Measurements from ENCODE around the gene MAST2.
"Not testable (repeated sequence)": the region's sequence is repeated elsewhere in the genome, so short reads cannot be mapped to it uniquely, and the experiment has no call there.

MAST2 gene

GRCh38 chr1:46030876-46031660 is 227.7 kb downstream of the MAST2 start:
- no peak for DNase-seq

GRCh38 chr1:46034601-46035516 is 231.4 kb downstream of the MAST2 start:
- no peak for DNase-seq

- DNase-seq: peak; percentile 70
Measured at GRCh38 chr1:46036894-46037839, 233.8 kb downstream of the MAST2 start.

- DNase-seq: peak; percentile 16
Measured at GRCh38 chr1:46039571-46040052, 236.2 kb downstream of the MAST2 start.

- no peak for DNase-seq
Measured at GRCh38 chr1:46041551-46041950, 238.1 kb downstream of the MAST2 start.

- no peak for DNase-seq
Measured at GRCh38 chr1:46041974-46042373, 238.6 kb downstream of the MAST2 start.

GRCh38 chr1:46043458-46044017 is 240.1 kb downstream of the MAST2 start:
- DNase-seq: no peak

- DNase-seq: no peak
Measured at GRCh38 chr1:46044116-46044515, 240.7 kb downstream of the MAST2 start.

GRCh38 chr1:46053734-46054133 is 250.3 kb downstream of the MAST2 start:
- no peak for DNase-seq

- no peak for DNase-seq
Measured at GRCh38 chr1:46056325-46056724, 252.9 kb downstream of the MAST2 start.

GRCh38 chr1:46057215-46057614 is 253.8 kb downstream of the MAST2 start:
- DNase-seq: not testable (repeated sequence)

- no peak for DNase-seq
Measured at GRCh38 chr1:46057781-46058180, 254.4 kb downstream of the MAST2 start.

- no peak for DNase-seq
Measured at GRCh38 chr1:46058936-46059335, 255.5 kb downstream of the MAST2 start.

- DNase-seq: no peak
Measured at GRCh38 chr1:46061146-46061545, 257.7 kb downstream of the MAST2 start.

- no peak for DNase-seq
Measured at GRCh38 chr1:46062651-46063319, 259.4 kb downstream of the MAST2 start.

GRCh38 chr1:46064708-46065107 is 261.3 kb downstream of the MAST2 start:
- DNase-seq: no peak

- DNase-seq: no peak
Measured at GRCh38 chr1:46065405-46065804, 262.0 kb downstream of the MAST2 start.

- no peak for DNase-seq
Measured at GRCh38 chr1:46067652-46068051, 264.2 kb downstream of the MAST2 start.

- DNase-seq: no peak
Measured at GRCh38 chr1:46068525-46068924, 265.1 kb downstream of the MAST2 start.

GRCh38 chr1:46070164-46070814 is 266.9 kb downstream of the MAST2 start:
- no peak for DNase-seq

GRCh38 chr1:46072975-46073374 is 269.6 kb downstream of the MAST2 start:
- DNase-seq: no peak

Measured in HCEC 1CT (cell line).